Muscle of leg (tissue), 9 donors: Measurements from ENCODE around the gene CNOT6L. TPM values are rescaled to one million over a fixed set of nuclear protein-coding genes. Genes with fewer than 3 reads are reported as not detected.

ENCODE experiments used
- polyA plus RNA-seq, 8 donors: library from polyadenylated mRNA; unstranded; fragments of 120-200 nt; gene quantifications; one replicate each; pipeline versions ENCODE4 v1.2.1 to v1.2.3, GENCODE V29; 2013; ENCODE audit warnings: inconsistent platforms in 1 of 8, low replicate concordance in 1 of 8; ENCODE audit not compliant: insufficient read length in 8 of 8, insufficient read depth in 1 of 8
- total RNA-seq: library from RNA; stranded (reverse); fragments of 120-200 nt; gene quantifications from one replicate; pipeline ENCODE4 v1.2.4, GENCODE V29; 2013

The CNOT6L gene
- total and polyA plus RNA-seq, 9 donors, result 19.2 to 36.6 (median 30.1) TPM

Other genes with a start within 250 kb of the CNOT6L start
- gene CXCL13, start 213.5 kb downstream of the CNOT6L start, total RNA-seq, result 0.84 TPM
- 1 to 10 TPM; 3.5 to 9.0 (median 5.9) TPM for gene CXCL13, start 213.5 kb downstream of the CNOT6L start, polyA plus RNA-seq
- gene MRPL1, start 43.5 kb upstream of the CNOT6L start, total RNA-seq, result 58.0 TPM
- 10 to 100 TPM; 55.2 to 65.3 (median 62.1) TPM for gene MRPL1, start 43.5 kb upstream of the CNOT6L start, polyA plus RNA-seq
- 14.1 TPM for gene FRAS1, start 238.0 kb upstream of the CNOT6L start, total RNA-seq
- 10 to 100 TPM in 3 of 8 donors, 1 to 10 TPM in 5; 3.6 to 15.8 (median 6.6) TPM for gene FRAS1, start 238.0 kb upstream of the CNOT6L start, polyA plus RNA-seq